ENCODE data around the gene LINGO3. TPM values are rescaled to one million over a fixed set of nuclear protein-coding genes. Genes with fewer than 3 reads are reported as not detected.
"Not testable (repeated sequence)": the region's sequence is repeated elsewhere in the genome, so short reads cannot be mapped to it uniquely, and the experiment has no call there.

Gene LINGO3
- total RNA-seq, 2 experiments from 2014 or later: 0.35 to 0.44 TPM

GRCh38 chr19:2287585-2288337, 20.2 kb downstream of the LINGO3 start:
- Mint-ChIP-seq H3K4me3 (no peak overlapping the region), H3K4me1 (peaks cover 31% of the 10 kb centered on the region), H3K9me3 (no peaks in the 10 kb centered on the region), H3K27ac (peak overlapping the region; percentile 98), H3K36me3 (ENCODE audit: low read depth) (peaks cover 10% of the 10 kb centered on the region), H3K27me3 (peaks cover 2% of the 10 kb centered on the region)
- ChIA-PET CTCF (interaction anchor here (0.9 to 5.7 kb wide), 4 partner anchors 8 to 44 kb away, joined by 3 to 49 read pairs (median 6); no protein-coding TSS in a partner anchor), POLR2A (interaction anchor here (0.9 kb wide), 1 partner anchor 14 kb away, joined by 3 read pairs; no protein-coding TSS in a partner anchor)
- no peak for DNase-seq

- ChIA-PET POLR2A (interaction anchor here (0.9 kb wide), 1 partner anchor 13 kb away, joined by 3 read pairs; no protein-coding TSS in a partner anchor), CTCF (interaction anchor here (0.6 to 5.7 kb wide), 3 partner anchors 10 to 104 kb away, joined by 3 to 49 read pairs (median 5); no protein-coding TSS in a partner anchor)
- Mint-ChIP-seq H3K4me3 (no peak overlapping the region), H3K36me3 (ENCODE audit: low read depth) (peaks cover 6% of the 10 kb centered on the region), H3K27me3 (peaks cover 5% of the 10 kb centered on the region), H3K27ac (no peak overlapping the region), H3K4me1 (peaks cover 38% of the 10 kb centered on the region), H3K9me3 (no peaks in the 10 kb centered on the region)
- DNase-seq: no peak
Observed at GRCh38 chr19:2286402-2287140, 21.4 kb downstream of the LINGO3 start.

GRCh38 chr19:2283835-2284507, 24.0 kb downstream of the LINGO3 start:
- H3K9me3 Mint-ChIP-seq: no peaks in the 10 kb centered on the region
- no peak overlapping the region for H3K27ac Mint-ChIP-seq
- POLR2A ChIA-PET: no interaction called here

GRCh38 chr19:2282862-2283237, 25.1 kb downstream of the LINGO3 start:
- H3K36me3 Mint-ChIP-seq (ENCODE audit: low read depth): no peaks in the 10 kb centered on the region
- peak overlapping the region; percentile 69 for H3K27ac Mint-ChIP-seq
- no peaks in the 10 kb centered on the region for H3K9me3 Mint-ChIP-seq
- peaks cover 5% of the 10 kb centered on the region for H3K27me3 Mint-ChIP-seq
- no peak overlapping the region for H3K4me3 Mint-ChIP-seq
- peaks cover 16% of the 10 kb centered on the region for H3K4me1 Mint-ChIP-seq
- ChIA-PET POLR2A (no interaction called here), CTCF (interaction anchor here (1.1 to 1.4 kb wide), 2 partner anchors 9 to 262 kb away, joined by 4 to 5 read pairs; no protein-coding TSS in a partner anchor)
- no peak for DNase-seq

More at GRCh38 chr19:2283835-2284507, 24.0 kb downstream of the LINGO3 start:
- Mint-ChIP-seq H3K4me3 (no peak overlapping the region), H3K27me3 (peaks cover 5% of the 10 kb centered on the region), H3K36me3 (ENCODE audit: low read depth) (no peaks in the 10 kb centered on the region), H3K4me1 (peaks cover 24% of the 10 kb centered on the region)
- no peak for DNase-seq
- CTCF ChIA-PET: interaction anchor here (0.6 to 1.7 kb wide), 3 partner anchors 10 to 681 kb away, joined by 4 to 5 read pairs (median 4); no protein-coding TSS in a partner anchor

- peak; percentile 44 for DNase-seq
- Mint-ChIP-seq H3K4me1 (peaks cover 16% of the 10 kb centered on the region), H3K27ac (peak within 1 kb of the TSS; percentile 75), H3K27me3 (peaks cover 5% of the 10 kb centered on the region), H3K4me3 (peak within 1 kb of the TSS; percentile 32), H3K9me3 (no peaks in the 10 kb centered on the region), H3K36me3 (ENCODE audit: low read depth) (no peaks in the 10 kb centered on the region)
- POLR2A ChIA-PET: no interaction called here
- CTCF ChIA-PET: interaction anchor here (1.1 to 1.4 kb wide), 2 partner anchors 9 to 262 kb away, joined by 4 to 5 read pairs; no protein-coding TSS in a partner anchor
Observed at GRCh38 chr19:2282062-2282861, 25.7 kb downstream of the LINGO3 start, which contains the start of gene PEAK3. Gene PEAK3 (minus strand): TSS chr19:2282175. CDS start chr19:2280931, 1,244 bp downstream.

- H3K36me3 Mint-ChIP-seq (ENCODE audit: low read depth); DNase-seq; H3K9me3 Mint-ChIP-seq; POLR2A ChIA-PET; CTCF ChIA-PET; H3K27me3 Mint-ChIP-seq: not testable (repeated sequence)
- peaks cover 16% of the 10 kb centered on the region for H3K4me1 Mint-ChIP-seq
- peak overlapping the region; percentile 75 for H3K27ac Mint-ChIP-seq
- peak overlapping the region; percentile 32 for H3K4me3 Mint-ChIP-seq
Observed at GRCh38 chr19:2281265-2282061, 26.5 kb downstream of the LINGO3 start.

- ChIA-PET CTCF (no interaction called here), POLR2A (no interaction called here)
- no peak overlapping the region for H3K27ac Mint-ChIP-seq
- DNase-seq: no peak
- H3K9me3 Mint-ChIP-seq: no peaks in the 10 kb centered on the region
- peaks cover 5% of the 10 kb centered on the region for H3K27me3 Mint-ChIP-seq
- H3K36me3 Mint-ChIP-seq (ENCODE audit: low read depth): no peaks in the 10 kb centered on the region
- H3K4me1 Mint-ChIP-seq: peaks cover 16% of the 10 kb centered on the region
- H3K4me3 Mint-ChIP-seq: no peak overlapping the region
Observed at GRCh38 chr19:2280633-2281264, 27.2 kb downstream of the LINGO3 start.

GRCh38 chr19:2278459-2279158, 29.3 kb downstream of the LINGO3 start:
- POLR2A ChIA-PET: no interaction called here

GRCh38 chr19:2277138-2277537, 30.8 kb downstream of the LINGO3 start:
- Mint-ChIP-seq H3K36me3 (ENCODE audit: low read depth) (peaks cover 17% of the 10 kb centered on the region), H3K27ac (no peak overlapping the region), H3K4me1 (peaks cover 29% of the 10 kb centered on the region), H3K27me3 (no peaks in the 10 kb centered on the region), H3K9me3 (no peaks in the 10 kb centered on the region), H3K4me3 (no peak overlapping the region)
- DNase-seq: no peak
- ChIA-PET CTCF (interaction anchor here (7.7 kb wide), 1 partner anchor 10 kb away, joined by 49 read pairs; no protein-coding TSS in a partner anchor), POLR2A (interaction anchor here (0.7 kb wide), 1 partner anchor 41 kb away, joined by 3 read pairs; no protein-coding TSS in a partner anchor)

More at GRCh38 chr19:2278459-2279158, 29.3 kb downstream of the LINGO3 start:
- Mint-ChIP-seq H3K4me3 (no peak overlapping the region), H3K27me3 (peaks cover 5% of the 10 kb centered on the region), H3K36me3 (ENCODE audit: low read depth) (peaks cover 13% of the 10 kb centered on the region), H3K4me1 (peaks cover 29% of the 10 kb centered on the region), H3K27ac (no peak overlapping the region), H3K9me3 (no peaks in the 10 kb centered on the region)
- CTCF ChIA-PET: interaction anchor here (7.7 kb wide), 1 partner anchor 9 kb away, joined by 49 read pairs; no protein-coding TSS in a partner anchor
- DNase-seq: no peak

GRCh38 chr19:2276429-2276986, 31.4 kb downstream of the LINGO3 start:
- Mint-ChIP-seq H3K27me3 (no peaks in the 10 kb centered on the region), H3K27ac (no peak overlapping the region), H3K36me3 (ENCODE audit: low read depth) (peaks cover 21% of the 10 kb centered on the region), H3K9me3 (no peaks in the 10 kb centered on the region), H3K4me3 (no peak overlapping the region), H3K4me1 (peaks cover 28% of the 10 kb centered on the region)
- DNase-seq: no peak
- ChIA-PET POLR2A (no interaction called here), CTCF (interaction anchor here (1.0 to 7.7 kb wide), 3 partner anchors 11 to 331 kb away, joined by 3 to 49 read pairs (median 3); no protein-coding TSS in a partner anchor)
